Measurements from ENCODE around the gene PRXL2C.

The PRXL2C gene

DNA sequence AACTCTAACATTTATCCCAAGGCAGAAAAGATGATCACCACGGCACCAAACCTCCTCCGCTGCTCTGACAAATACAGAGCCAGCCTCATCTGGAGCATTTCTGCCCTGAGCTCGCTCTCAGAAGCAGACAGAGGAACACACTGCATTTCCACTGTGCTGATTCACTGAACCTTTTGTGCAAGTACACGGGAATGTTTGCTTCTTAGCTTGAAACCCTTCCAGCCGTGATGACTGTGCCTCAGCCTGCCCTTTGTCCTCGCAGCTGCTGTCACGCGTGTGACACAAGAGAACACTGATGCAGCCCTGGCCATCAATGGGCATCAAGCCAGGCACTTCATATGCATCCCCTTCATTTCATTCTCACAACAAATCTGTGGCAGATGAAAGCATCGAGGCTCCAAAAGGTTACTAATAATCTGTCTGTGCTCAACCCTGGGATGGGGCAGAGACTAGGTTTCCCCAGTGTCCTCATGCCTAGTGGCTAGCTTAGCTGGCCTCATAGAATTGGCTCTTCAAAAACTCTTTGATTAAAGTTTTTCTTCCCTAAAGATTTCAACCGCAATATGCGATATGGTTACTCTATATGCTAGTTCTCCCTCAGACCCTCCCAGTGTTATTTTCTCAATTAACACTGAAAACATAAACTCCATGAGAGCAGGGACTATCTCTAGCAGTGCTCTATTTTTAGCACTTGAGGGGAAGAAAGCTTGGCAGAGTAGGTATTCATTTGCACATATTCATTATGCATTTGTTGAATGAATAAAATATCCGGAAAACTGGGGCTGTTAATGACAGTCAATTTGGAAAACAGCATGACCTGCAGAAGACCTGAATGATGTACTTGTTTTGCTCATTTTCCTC, 42.8 kb downstream of the PRXL2C start:
- DNase-seq: peak; percentile 50

DNA sequence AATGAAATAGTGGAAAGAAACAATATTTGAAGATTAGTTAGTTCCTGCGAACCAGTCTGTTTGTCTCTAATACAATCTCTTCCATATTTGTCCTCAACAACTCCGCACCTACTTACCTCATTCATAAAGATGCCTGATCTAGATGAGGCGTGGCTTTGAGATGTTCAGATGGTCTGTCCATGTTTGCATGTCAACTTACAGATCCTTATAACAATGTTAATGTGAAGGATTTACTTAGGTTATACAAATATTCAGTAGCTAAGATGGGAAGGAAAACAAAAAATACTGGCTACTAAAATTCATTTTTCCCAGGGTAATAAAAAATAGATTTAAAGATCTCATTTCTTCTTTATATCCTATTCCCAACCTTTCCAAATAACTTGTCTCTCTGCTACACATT, 43.8 kb downstream of the PRXL2C start:
- no peak for DNase-seq

DNA sequence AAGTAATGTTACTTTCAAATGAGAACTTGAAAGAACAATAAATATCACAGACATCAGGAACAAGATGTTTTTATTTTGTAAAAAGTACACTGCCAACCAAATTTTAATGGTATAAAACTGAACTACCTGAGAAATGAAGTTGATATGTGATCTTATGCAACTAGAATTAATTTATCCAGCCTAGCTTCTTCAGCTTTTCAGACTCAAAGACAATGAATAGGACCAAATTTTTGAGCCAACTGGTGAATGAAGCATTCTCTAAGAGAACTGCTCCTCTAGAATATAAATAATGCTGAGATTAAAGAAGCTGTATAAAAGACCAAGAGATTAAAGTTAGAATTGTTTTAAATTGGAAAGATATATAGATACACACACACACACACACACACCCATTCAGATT, 45.4 kb downstream of the PRXL2C start:
- DNase-seq: no peak

DNA sequence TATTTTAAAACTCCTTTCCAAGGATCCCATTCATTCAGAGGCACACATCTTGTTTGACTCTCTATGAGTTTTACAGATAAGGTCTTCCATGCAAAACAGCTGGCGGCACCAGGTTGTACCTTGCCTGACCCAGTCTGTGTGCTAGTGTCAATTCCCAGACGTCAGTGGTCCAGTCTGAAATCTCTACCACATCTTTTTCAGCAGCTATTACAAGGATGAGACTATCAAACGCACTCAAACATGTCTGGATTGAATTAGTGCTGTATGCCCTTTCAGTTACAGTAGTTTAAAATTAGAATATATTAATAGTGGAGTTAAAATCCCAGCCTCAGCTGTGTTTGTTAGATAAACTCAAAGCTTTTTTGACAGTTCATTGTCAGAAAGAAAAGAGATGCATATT, 47.1 kb downstream of the PRXL2C start:
- no peak for DNase-seq

DNA sequence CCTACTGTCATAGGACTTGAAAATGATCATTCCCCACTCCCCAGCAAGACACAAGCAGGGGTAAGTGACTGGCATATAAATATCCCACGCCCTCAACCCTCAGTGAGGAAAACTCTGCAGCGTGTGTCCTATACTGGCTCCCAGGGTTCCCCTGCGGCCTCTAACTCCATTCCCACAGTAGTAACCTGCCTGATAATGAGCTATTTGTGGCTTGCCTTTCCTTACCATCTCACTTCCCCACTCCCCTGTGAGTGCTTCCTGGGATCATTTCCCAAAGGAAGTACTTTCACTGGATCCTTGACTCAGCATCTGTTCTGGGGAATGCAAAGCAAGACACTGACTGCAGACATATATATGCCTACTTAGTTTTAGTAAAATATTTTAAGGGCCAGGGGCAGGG, 49.8 kb downstream of the PRXL2C start:
- no peak for DNase-seq

DNA sequence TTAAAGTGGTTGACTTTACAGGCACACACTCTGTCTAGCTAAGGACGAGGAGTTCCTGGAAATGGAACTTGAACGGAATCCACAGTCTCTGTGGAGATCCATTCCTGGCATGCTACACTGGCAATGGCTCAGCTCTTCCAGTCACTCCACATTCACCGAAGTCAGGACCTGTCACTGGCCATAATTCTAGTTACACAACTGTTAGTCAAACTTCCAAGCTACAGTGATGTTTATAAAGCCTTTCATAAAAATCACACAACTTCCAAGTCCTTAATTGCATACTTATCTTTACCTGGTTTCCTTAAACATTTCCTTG, 51.2 kb downstream of the PRXL2C start:
- DNase-seq: no peak

DNA sequence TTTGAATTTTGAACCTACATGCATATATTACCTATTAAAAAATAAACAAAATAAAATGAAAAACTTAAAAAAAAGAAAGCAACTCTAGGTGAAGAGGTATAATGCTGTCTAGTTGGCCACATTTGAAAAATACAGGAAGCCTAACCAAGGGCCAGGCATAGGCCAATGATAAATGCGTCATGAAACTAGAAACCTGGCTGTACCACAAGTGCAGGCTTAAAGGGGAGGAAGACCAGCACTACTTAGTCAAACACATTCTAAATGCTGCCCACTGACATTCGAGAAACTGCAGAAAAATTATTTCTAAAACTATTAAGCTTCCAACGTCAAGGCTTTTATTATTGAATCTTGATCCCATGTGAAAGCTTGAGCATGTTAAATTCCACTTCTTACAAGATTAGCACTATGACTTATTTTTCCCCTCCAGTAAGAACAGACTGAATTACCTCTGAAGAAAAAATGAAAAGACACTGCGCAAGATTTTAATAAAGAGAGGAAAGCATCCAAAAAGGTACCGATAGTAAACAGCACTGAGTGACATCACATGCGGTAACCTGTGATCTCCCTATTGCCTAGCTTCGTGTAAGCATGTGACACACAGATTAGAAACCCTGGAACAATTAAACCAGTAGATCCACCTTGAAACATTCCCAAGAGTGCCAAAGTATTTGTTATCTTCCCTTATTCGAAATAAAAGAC, 51.7 kb downstream of the PRXL2C start:
- DNase-seq: no peak

DNA sequence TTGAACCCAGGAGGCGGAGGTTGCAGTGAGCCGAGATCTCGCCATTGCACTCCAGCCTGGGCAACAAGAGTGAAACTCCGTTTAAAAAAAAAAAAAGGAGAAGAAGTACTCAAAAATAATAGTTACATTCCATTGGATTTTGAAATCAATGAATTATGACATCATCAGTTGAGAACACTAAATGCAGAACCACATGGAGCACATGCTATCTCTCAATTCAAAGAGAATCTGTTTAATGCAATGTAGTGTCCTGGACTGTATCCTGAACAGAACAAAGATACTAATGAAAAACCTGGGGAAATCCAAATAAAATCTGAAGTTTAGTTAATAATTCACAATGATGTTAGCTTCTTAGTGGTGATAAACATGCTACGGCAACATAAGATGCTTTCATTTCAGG, 55.8 kb downstream of the PRXL2C start:
- no peak for DNase-seq

DNA sequence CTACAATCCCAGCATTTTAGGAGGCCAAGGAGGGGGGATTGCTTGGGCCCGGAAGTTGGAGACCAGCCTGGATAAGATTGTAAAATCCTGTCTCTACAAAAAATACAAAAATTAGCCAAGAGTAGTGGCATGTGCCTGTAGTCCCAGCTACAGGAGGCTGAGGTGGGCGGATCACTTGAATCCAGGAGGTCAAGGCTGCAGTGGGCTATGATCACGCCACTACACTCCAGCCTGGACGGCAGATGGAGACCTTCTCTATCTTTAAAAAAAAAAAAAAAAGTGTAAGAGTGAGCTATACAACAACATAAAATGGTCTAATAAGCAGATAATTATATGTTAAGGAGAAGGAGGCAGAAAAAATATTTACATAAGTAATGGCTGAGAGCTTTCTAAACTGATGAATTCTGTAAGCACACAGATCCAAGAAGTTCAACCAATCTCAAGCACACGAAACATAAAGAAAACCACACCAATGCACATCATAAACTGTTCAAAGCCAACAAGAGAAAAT, 58.5 kb downstream of the PRXL2C start:
- no peak for DNase-seq

Measured in DMS79 treated with DMSO at 0.1 percent for 48 hours (cell line).